NCI-H187 (cell line): ENCODE measurements around the gene TCN1.
"Not testable (repeated sequence)": the region's sequence is repeated elsewhere in the genome, so short reads cannot be mapped to it uniquely, and the experiment has no call there.

ENCODE experiments used
- DNase-seq, 2 experiments: peaks; one replicate each; lab custom pipeline; 2025; lab: John Stamatoyannopoulos, UW

TCN1 gene

GRCh38 chr11:59866397-59866796 lies at the start of gene TCN1:
Gene TCN1 (minus strand): TSS chr11:59866487. CDS start chr11:59866470, 17 bp downstream.
- DNase-seq = no peak

DNA sequence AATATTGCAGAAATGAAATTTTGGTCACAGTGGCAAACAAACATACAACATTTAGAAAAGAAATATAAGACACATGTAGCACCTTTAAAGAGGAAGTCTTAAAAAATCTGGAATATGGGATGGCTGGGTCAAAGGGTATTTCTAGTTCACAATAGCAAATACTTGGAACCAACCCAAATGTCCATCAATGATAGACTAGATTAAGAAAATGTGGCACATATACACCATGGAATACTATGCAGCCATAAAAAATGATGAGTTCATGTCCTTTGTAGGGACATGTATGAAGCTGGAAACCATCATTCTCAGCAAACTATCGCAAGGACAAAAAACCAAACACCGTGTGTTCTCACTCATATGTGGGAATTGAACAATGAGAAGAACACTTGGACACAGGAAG lies 37.3 kb upstream of the TCN1 start:
- not testable (repeated sequence) for DNase-seq

- no peak for DNase-seq
These were observed 35.0 kb upstream of the TCN1 start for GRCh38 chr11:59901306-59901705.

DNA sequence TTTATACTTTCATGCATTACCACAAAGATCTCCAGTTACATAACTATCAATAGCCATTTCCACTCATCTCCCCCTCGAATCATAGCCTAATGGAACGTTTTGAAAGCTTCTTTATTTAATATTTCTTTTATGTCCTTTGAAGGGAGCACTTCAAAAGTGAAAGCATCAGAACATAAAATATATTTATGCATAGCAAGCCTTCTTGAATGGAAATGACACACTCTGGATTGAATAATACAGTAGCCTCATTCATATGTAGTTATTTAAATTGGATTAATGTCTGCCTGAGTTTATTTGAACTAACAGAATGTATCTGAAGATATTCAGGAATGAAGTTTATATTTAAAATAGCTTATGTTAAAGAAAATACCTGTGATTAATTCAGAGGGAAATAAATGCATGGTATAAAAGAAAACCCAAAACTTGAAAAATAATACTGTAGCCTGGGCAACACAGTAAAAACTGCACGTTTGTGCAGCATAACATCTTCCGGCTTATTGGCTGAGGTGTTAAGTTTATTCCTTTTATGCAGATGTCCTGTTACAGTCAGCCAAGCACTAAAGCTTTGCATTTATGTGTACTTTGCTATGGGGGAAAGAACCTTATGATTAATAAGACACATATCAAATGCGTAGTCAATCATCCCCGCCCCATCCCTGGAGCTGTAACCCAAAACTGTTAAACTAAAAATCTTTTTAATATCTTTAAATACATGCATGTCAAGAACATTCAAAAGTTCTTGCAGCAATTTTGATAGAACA lies 34.3 kb upstream of the TCN1 start:
- no peak for DNase-seq

- DNase-seq = no peak
These were observed 33.2 kb upstream of the TCN1 start for GRCh38 chr11:59899532-59899931.

DNA sequence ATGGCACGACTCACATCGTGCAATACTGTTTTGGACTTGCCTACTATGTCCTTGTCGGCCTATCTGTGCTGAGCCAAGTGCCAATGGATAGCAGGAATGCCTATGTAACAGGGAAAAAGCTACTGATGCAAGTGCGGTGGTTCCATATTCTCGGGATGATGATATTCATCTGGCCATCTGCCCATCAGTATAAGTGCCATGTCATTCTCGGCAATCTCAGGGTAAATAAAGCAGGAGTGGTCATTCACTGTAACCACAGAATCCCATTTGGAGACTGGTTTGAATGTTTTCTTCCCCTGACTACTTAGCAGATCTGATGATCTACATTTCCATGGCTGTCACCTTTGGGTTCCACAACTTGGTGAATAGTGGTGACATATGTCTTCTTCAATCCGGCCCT lies 32.4 kb upstream of the TCN1 start:
- no peak for DNase-seq

- DNase-seq = no peak
These were observed 31.8 kb upstream of the TCN1 start for GRCh38 chr11:59898046-59898445.

GRCh38 chr11:59894616-59895015 lies 28.3 kb upstream of the TCN1 start:
- DNase-seq = no peak

GRCh38 chr11:59891781-59892181 lies 25.5 kb upstream of the TCN1 start:
- DNase-seq = no peak

- DNase-seq = not testable (repeated sequence)
These were observed 20.9 kb upstream of the TCN1 start for GRCh38 chr11:59887156-59887555.

DNA sequence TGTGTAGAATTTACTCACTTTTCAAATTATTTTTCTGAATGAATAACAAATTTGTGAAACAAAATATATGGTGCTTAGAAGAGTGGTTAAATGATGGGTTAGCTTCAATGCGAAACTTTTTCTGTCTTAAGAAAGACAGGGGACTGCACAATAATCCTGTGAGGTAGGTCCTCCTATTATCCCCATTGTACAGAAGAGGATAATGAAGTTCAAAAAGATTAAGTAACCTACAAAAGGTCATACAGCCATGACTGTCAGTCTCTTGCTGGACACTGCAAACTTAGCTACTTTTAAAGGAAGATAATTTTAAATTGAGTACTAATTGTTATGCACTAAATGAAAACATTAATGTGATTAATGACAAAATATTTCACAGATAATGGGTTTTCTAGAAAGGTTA lies 17.3 kb upstream of the TCN1 start:
- DNase-seq = no peak

DNA sequence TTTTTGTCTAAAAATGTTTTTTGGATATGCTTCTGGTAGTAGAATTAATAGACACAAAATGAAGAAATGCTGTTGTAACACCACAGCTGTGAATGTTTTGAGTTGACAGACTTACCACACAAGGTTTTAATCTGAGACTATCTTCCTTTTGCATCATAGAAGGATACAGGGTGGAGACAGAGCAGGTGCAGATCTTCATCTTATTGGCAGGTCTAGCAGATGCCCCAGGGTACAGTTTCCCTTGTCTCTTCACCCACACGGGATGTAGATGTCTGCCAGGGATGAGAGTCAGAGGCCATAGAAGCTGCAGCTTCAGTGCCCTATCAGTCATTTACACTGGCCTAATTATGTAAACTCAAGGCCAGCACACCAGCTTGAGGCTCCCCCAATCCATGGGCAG lies 13.3 kb upstream of the TCN1 start:
- DNase-seq = no peak

- DNase-seq = no peak
These were observed 12.3 kb upstream of the TCN1 start, which contains the start of gene OOSP3 for GRCh38 chr11:59878575-59878974. Gene OOSP3 (plus strand): TSS chr11:59878782. CDS start chr11:59878809, 27 bp downstream.

GRCh38 chr11:59877784-59878183 lies 11.5 kb upstream of the TCN1 start:
- no peak for DNase-seq

DNA sequence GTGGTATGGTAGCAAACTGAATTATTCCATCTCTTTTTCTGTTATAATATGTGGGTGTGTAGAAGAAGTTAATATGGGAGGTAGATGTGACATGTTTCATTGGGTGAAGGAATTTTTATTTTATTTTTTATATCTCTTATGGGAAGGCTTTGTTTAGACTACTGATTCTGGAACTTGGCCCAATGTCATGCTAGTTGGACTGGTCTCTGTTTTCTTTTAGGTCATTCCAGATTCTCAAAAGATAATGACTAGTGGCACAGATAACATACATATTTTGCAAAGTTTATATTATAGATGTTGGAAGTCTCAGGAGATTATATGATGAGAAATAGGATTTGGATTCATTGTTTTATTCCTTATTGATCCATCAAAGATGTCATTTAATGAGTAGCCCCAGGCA lies 11.0 kb upstream of the TCN1 start:
- no peak for DNase-seq

DNA sequence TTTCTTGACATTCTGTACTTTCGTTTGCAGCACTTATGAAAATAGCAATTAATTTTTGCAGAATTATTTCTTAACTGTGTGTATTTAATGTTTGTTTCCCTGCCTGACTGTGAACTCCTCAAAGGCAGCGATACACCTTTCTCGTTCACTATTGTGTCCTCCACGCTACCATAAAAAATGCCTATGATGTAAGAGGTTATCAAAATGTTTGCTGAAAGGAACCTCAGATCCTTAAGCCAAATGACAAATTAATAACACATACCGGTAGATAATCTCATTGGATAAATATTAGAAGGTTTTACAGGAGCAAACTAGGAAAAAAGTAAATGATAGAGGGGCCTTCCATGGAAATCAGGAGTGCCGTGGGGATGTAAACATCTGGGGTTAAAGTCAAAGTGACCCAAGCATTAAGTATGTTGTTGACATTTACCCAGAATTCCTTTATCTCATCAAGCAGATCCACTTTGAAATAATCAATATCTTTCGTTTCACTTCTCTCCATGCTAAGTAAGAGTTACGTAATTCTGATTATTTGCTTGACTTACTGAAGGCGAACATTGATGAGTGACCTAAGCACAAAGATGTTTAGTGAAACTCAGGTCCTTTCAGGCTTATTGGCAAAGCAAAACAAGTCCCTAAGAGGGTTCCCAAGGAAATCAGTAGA lies 9.7 kb upstream of the TCN1 start:
- DNase-seq = no peak

DNA sequence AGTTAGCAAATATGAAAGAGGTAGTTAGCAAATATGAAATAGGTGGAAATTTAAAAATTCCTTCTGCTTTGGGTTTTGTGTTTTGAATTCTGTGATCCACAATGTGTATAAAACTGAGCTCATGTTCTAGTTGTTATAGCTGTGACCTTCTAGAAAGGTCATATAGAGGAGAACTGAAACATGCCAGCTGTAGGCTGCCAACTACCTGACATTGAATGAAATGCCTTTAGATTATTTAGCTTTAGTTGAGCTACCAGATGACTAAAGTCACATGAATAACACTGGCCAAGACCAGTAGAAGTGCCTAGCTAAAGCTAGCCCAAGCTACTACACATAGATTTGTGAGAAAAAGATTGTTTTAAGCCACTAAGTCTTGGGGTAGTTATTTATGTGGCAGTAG lies 5.8 kb upstream of the TCN1 start:
- no peak for DNase-seq

GRCh38 chr11:59867946-59868345 lies 1.7 kb upstream of the TCN1 start:
- no peak for DNase-seq

DNA sequence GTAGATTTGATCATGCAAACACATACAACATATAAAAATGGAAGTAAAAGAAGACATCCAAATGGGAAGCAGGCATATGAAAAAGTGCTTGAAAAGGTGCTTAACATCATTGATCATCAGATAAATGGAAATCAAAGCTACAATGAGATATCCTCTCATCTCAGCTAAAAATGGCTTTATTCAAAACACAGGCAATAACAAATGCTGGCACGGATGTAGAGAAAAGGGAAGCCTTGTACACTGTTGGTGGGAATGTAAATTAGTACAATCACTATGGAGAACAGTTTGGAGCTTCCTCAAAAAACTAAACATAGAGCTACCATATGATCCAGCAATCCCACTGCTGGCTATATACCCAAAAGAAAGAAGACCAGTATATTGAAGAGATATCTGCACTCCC lies 549 bp upstream of the TCN1 start:
- DNase-seq = no peak

GRCh38 chr11:59865031-59865430 lies 1.3 kb downstream of the TCN1 start:
- no peak for DNase-seq

DNA sequence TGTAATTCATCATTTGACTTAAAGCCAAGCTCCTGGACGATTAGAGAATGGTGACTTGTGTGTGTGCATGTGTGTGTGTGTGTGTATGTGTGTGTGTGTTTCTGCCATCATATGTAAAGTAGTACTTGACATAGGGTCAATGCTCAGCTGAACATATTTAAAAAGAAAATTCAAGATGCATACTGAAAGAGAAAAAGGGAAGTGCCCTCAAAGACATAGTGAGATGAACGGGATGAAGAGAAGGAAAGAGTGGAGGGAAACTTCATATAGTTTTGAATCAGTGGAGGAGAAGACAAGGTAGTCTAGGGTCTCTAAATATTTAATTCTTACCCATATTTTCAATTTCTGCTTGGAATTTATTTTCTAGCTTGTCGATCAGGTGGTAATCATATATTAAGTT lies 4.0 kb downstream of the TCN1 start:
- DNase-seq = no peak

DNA sequence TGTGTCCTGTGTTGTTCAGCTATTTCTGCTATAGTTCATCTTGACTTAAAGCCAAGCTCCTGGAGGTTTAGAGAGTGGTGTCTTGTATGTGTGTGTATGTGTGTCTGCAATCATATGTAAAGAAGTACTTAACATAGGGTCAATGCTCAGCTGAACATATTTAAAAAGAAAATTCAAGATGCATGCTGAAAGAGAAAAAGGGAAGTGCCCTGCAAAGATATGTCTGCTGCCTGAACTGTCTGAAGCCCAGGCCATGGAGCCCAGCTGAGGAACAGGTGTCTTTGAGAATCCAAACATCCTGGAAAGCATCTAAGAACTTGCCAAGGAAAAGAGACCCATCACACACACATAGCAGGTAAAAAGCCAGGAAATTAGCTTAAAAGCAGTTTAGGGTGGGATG lies 6.6 kb downstream of the TCN1 start:
- no peak for DNase-seq
